GM23338 (cell line): ENCODE data around the gene TPM3. TPM values are rescaled to one million over a fixed set of nuclear protein-coding genes. Genes with fewer than 3 reads are reported as not detected.

Source experiments
- ATAC-seq: fragments of 200-7000 bp; cut with Tn5 transposase; 3 replicates; pipeline ENCODE4 v1.9.1; 2020
- DNase-seq: peaks from one replicate; pipeline ENCODE4 v3.0.0-alpha.2; 2015; ENCODE audit warnings: low spot score
- H2AFZ ChIP-seq: fragments of 200-600 bp; sonication (generic); 2 replicates; pipeline ENCODE4 v1.8.0; 2016; ENCODE audit warnings: antibody characterized with exemption, mild to moderate bottlenecking, moderate library complexity
- H3F3A ChIP-seq: fragments of 200-600 bp; sonication (generic); replicated peaks from 2 replicates; pipeline ENCODE4 v1.8.0; 2017; ENCODE audit warnings: antibody characterized with exemption, mixed run types, low read depth
- H3K27ac ChIP-seq: fragments of 200-600 bp; sonication (generic); 2 replicates; pipeline ENCODE4 v1.6.1; 2016; ENCODE audit warnings: low read depth
- H3K27me3 ChIP-seq: fragments of 200-600 bp; sonication (generic); 2 replicates; pipeline ENCODE4 v1.8.0; 2016; ENCODE audit warnings: mild to moderate bottlenecking, mixed run types, moderate library complexity; ENCODE audit not compliant: insufficient read depth
- H3K36me3 ChIP-seq: fragments of 200-600 bp; sonication (generic); 2 replicates; pipeline ENCODE4 v1.8.0; 2016; ENCODE audit warnings: mild to moderate bottlenecking; ENCODE audit not compliant: insufficient read depth
- H3K4me1 ChIP-seq: fragments of 200-600 bp; sonication (generic); 2 replicates; pipeline ENCODE4 v1.8.0; 2016; ENCODE audit warnings: mild to moderate bottlenecking, moderate library complexity; ENCODE audit not compliant: insufficient read depth
- H3K4me2 ChIP-seq: fragments of 200-600 bp; sonication (generic); 2 replicates; pipeline ENCODE4 v1.7.1; 2017; ENCODE audit warnings: mixed run types
- H3K4me3 ChIP-seq: fragments of 200-600 bp; sonication (generic); 2 replicates; pipeline ENCODE4 v1.6.1; 2016; ENCODE audit warnings: mixed run types
- H3K79me2 ChIP-seq: fragments of 200-600 bp; sonication (generic); replicated peaks from 2 replicates; pipeline ENCODE4 v1.8.0; 2017; ENCODE audit warnings: mild to moderate bottlenecking; ENCODE audit not compliant: insufficient read depth
- H3K9me2 ChIP-seq: fragments of 200-600 bp; sonication (generic); 2 replicates; pipeline ENCODE4 v1.8.0; 2017; ENCODE audit not compliant: insufficient read depth
- H4K20me1 ChIP-seq: fragments of 200-600 bp; sonication (generic); replicated peaks from 2 replicates; pipeline ENCODE4 v1.8.0; 2017; ENCODE audit warnings: mild to moderate bottlenecking; ENCODE audit not compliant: insufficient read depth
- H3K27ac Mint-ChIP-seq: 2 replicates; pipeline ENCODE4 v1.8.0; 2020; ENCODE audit warnings: inconsistent platforms, mild to moderate bottlenecking, moderate library complexity, mixed read lengths
- H3K27me3 Mint-ChIP-seq: 3 replicates; pipeline ENCODE4 v1.8.0; 2022; ENCODE audit warnings: low read depth, mild to moderate bottlenecking, moderate library complexity, mixed read lengths, inconsistent platforms; ENCODE audit not compliant: insufficient read depth, poor library complexity
- H3K36me3 Mint-ChIP-seq: 3 replicates; pipeline ENCODE4 v1.8.0; 2021; ENCODE audit warnings: low read depth, mild to moderate bottlenecking, inconsistent platforms, moderate library complexity, mixed read lengths
- H3K4me1 Mint-ChIP-seq: 3 replicates; pipeline ENCODE4 v1.8.0; 2020; ENCODE audit warnings: mild to moderate bottlenecking, inconsistent platforms, mixed read lengths
- H3K4me3 Mint-ChIP-seq: 3 replicates; pipeline ENCODE4 v1.8.0; 2021; ENCODE audit warnings: moderate library complexity, mild to moderate bottlenecking, inconsistent platforms, mixed read lengths
- H3K9me3 Mint-ChIP-seq: 3 replicates; pipeline ENCODE4 v1.8.0; 2020; ENCODE audit warnings: moderate library complexity, mild to moderate bottlenecking, inconsistent platforms, mixed read lengths
- CREB1 ChIP-seq: fragments of 250-450 bp; sonication (Bioruptor Pico); IDR thresholded peaks from 2 replicates; pipeline ENCODE4 v1.5.0; 2020; ENCODE audit warnings: low read depth, mild to moderate bottlenecking, moderate library complexity
- ETS1 ChIP-seq: IDR thresholded peaks from 2 replicates; pipeline ENCODE4 v1.6.1; 2016; ENCODE audit warnings: antibody characterized with exemption
- EZH2 ChIP-seq: fragments of 200-600 bp; sonication (generic); IDR thresholded peaks from one replicate; pipeline ENCODE4 v1.8.0; 2017; ENCODE audit warnings: antibody characterized with exemption, mild to moderate bottlenecking, low read depth; ENCODE audit not compliant: unreplicated experiment
- EZH2phosphoT487 ChIP-seq: fragments of 200-600 bp; sonication (generic); IDR thresholded peaks from one replicate; pipeline ENCODE4 v1.8.1; 2018; ENCODE audit warnings: antibody characterized with exemption; ENCODE audit not compliant: unreplicated experiment
- NANOG ChIP-seq: IDR thresholded peaks from 2 replicates; pipeline ENCODE4 v1.6.1; 2016; ENCODE audit warnings: antibody characterized with exemption, borderline replicate concordance
- REST ChIP-seq: IDR thresholded peaks from one replicate; pipeline ENCODE4 v1.6.1; 2018; ENCODE audit warnings: antibody characterized with exemption; ENCODE audit not compliant: unreplicated experiment
- ZNF331 ChIP-seq: fragments of 250-450 bp; sonication (Bioruptor Pico); IDR thresholded peaks from 2 replicates; pipeline ENCODE4 v1.5.0; 2020; ENCODE audit warnings: low read depth, mild to moderate bottlenecking, moderate library complexity
- polyA plus RNA-seq: library from polyadenylated mRNA; unstranded; fragments of >200 nt; fragmentation: Nextera tagmentation; extraction: Ambion mirVana; gene quantifications from 2 replicates; pipeline ENCODE4 v1.2.1, GENCODE V29; 2016
- total RNA-seq: library from RNA; depleted of rRNA; stranded (reverse); fragments of >200 nt; shearing (Covaris generic); gene quantifications from 2 replicates; pipeline ENCODE4 v1.2.3, GENCODE V29; 2014
- TF ChIP-seq, protein P1 (sequence below): fragments of 250-450 bp; sonication (Bioruptor Pico); IDR thresholded peaks from 2 replicates; pipeline ENCODE4 v1.5.0; 2020; ENCODE audit warnings: mild to moderate bottlenecking, moderate library complexity

TPM3 gene
- total and polyA plus RNA-seq, 2 experiments from 2014 or later: 544 to 747 TPM

DNA sequence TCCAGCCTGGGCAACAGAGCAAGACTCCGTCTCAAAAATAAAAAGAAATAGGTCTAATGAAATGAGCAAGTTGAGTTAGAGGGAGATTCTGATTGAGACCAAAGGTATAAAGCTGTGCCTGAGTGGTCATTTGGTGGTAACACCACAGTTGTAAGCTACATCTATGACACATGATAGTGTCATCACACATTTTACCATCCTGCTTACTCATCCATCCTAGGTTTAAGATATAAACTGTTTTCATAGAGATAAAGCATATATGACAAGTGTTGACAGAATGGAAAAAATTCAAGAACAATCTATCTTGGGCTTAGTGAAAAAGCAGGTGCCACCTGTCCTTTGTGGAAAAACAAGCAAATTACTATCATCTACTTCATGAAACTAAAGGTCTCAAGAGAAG, 21.4 kb upstream of the TPM3 start (continued):
- TF ChIP-seq REST: no peak
- TF ChIP-seq CREB1: no peak
- no peak for TF ChIP-seq EZH2

DNA sequence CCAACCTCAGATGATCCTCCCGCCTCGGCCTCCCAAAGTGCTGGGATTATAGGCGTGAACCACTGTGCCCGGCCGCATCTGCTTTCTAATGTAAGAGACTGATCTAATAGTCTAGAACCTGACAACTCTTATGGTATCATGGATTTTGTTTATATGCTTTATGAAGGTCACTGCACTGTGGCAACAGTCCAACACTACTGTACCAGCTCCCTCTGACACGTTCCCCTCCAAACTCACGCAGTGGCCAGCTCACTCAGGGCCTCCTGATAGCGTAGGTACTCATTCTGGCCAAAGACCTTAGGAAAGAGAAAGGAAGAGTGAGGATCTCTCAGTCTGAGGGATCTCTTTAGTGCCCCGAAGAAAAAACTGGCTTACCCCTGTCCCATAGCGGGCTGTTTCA, 20.2 kb upstream of the TPM3 start:
- no peak overlapping the region for H3K4me2 ChIP-seq
- no peak overlapping the region for H3K4me3 ChIP-seq
- peaks cover 24% of the 10 kb centered on the region; the same call in 1 of the 2 replicates for H3F3A ChIP-seq
- H3K27ac Mint-ChIP-seq: no peak overlapping the region
- no peak overlapping the region for H2AFZ ChIP-seq
- ATAC-seq: no peak
- peaks cover 43% of the 10 kb centered on the region for H3K36me3 ChIP-seq
- H3K9me3 Mint-ChIP-seq: no peaks in the 10 kb centered on the region
- no peaks in the 10 kb centered on the region for H3K9me2 ChIP-seq
- H3K27me3 ChIP-seq: no peaks in the 10 kb centered on the region
- H3K4me1 ChIP-seq: no peaks in the 10 kb centered on the region
- H3K36me3 Mint-ChIP-seq: peaks cover 80% of the 10 kb centered on the region
- DNase-seq: no peak
- H3K27me3 Mint-ChIP-seq: peaks cover 3% of the 10 kb centered on the region
- peaks cover 19% of the 10 kb centered on the region for H4K20me1 ChIP-seq
- peaks cover 27% of the 10 kb centered on the region for H3K79me2 ChIP-seq
- no peaks in the 10 kb centered on the region for H3K4me1 Mint-ChIP-seq
- no peak overlapping the region for H3K4me3 Mint-ChIP-seq
- TF ChIP-seq EZH2phosphoT487: no peak
- no peak for TF ChIP-seq REST
- TF ChIP-seq NANOG: no peak
- no peak for TF ChIP-seq ETS1
- TF ChIP-seq CREB1: no peak
- TF ChIP-seq, protein P1, sequence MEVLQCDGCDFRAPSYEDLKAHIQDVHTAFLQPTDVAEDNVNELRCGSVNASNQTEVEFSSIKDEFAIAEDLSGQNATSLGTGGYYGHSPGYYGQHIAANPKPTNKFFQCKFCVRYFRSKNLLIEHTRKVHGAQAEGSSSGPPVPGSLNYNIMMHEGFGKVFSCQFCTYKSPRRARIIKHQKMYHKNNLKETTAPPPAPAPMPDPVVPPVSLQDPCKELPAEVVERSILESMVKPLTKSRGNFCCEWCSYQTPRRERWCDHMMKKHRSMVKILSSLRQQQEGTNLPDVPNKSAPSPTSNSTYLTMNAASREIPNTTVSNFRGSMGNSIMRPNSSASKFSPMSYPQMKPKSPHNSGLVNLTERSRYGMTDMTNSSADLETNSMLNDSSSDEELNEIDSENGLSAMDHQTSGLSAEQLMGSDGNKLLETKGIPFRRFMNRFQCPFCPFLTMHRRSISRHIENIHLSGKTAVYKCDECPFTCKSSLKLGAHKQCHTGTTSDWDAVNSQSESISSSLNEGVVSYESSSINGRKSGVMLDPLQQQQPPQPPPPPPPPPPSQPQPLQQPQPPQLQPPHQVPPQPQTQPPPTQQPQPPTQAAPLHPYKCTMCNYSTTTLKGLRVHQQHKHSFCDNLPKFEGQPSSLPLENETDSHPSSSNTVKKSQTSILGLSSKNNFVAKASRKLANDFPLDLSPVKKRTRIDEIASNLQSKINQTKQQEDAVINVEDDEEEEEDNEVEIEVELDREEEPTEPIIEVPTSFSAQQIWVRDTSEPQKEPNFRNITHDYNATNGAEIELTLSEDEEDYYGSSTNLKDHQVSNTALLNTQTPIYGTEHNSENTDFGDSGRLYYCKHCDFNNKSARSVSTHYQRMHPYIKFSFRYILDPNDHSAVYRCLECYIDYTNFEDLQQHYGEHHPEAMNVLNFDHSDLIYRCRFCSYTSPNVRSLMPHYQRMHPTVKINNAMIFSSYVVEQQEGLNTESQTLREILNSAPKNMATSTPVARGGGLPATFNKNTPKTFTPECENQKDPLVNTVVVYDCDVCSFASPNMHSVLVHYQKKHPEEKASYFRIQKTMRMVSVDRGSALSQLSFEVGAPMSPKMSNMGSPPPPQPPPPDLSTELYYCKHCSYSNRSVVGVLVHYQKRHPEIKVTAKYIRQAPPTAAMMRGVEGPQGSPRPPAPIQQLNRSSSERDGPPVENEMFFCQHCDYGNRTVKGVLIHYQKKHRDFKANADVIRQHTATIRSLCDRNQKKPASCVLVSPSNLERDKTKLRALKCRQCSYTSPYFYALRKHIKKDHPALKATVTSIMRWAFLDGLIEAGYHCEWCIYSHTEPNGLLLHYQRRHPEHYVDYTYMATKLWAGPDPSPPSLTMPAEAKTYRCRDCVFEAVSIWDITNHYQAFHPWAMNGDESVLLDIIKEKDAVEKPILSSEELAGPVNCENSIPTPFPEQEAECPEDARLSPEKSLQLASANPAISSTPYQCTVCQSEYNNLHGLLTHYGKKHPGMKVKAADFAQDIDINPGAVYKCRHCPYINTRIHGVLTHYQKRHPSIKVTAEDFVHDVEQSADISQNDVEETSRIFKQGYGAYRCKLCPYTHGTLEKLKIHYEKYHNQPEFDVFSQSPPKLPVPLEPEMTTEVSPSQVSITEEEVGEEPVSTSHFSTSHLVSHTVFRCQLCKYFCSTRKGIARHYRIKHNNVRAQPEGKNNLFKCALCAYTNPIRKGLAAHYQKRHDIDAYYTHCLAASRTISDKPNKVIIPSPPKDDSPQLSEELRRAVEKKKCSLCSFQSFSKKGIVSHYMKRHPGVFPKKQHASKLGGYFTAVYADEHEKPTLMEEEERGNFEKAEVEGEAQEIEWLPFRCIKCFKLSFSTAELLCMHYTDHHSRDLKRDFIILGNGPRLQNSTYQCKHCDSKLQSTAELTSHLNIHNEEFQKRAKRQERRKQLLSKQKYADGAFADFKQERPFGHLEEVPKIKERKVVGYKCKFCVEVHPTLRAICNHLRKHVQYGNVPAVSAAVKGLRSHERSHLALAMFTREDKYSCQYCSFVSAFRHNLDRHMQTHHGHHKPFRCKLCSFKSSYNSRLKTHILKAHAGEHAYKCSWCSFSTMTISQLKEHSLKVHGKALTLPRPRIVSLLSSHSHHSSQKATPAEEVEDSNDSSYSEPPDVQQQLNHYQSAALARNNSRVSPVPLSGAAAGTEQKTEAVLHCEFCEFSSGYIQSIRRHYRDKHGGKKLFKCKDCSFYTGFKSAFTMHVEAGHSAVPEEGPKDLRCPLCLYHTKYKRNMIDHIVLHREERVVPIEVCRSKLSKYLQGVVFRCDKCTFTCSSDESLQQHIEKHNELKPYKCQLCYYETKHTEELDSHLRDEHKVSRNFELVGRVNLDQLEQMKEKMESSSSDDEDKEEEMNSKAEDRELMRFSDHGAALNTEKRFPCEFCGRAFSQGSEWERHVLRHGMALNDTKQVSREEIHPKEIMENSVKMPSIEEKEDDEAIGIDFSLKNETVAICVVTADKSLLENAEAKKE: no peak
- TF ChIP-seq ZNF331 (CRISPR knock-in tag): no peak
- H3K27ac ChIP-seq: no peak overlapping the region
